ENCODE measurements around the gene CCNT1. TPM values are rescaled to one million over a fixed set of nuclear protein-coding genes. Genes with fewer than 3 reads are reported as not detected.

CCNT1 gene
- total RNA-seq, 1 experiment from 2014 or later: 69.4 TPM

DNA sequence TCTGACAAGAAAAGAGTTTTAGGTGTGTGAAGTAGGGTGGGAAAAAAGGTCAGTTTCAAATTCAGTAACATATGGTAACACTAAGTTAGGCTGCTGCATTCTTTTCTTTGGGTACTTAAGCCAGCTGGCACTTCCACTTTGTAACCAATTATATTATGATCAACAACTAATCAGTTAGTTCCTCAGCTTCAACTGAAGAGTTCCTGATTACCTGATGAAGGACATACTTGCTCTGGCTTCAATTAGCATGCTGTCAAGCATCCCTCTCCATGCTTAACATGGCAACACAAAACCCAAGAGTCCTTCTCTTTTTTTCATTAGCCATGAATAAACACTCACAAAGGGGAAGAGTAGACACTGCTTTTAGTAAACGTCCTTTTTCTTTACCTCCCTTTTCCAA is 27.7 kb downstream of the CCNT1 start:
- Histone ChIP-seq H4K20me1 (ENCODE audit: insufficient read depth) (no peaks in the 10 kb centered on the region; the same call in 1 of the 2 replicates), H3K4me2 (ENCODE audit: low read length) (no peak overlapping the region), H3K79me2 (ENCODE audit: insufficient read depth, low read length) (peaks cover 47% of the 10 kb centered on the region), H3K9ac (ENCODE audit: low read length) (no peak overlapping the region), H2AFZ (ENCODE audit: low read depth, low read length, poor library complexity, severe bottlenecking) (no peak overlapping the region), H3K36me3 (ENCODE audit: control insufficient read depth in 1 of 2, insufficient read depth in 2 of 2, low read length in 2 of 2) (peaks cover 22 to 44% of the 10 kb centered on the region in 2 experiments), H3K27ac (ENCODE audit: low read depth, low read length) (no peak overlapping the region), H3K9me2 (ENCODE audit: insufficient read depth) (no peaks in the 10 kb centered on the region), H3K27me3 (ENCODE audit: insufficient read depth, low read length) (no peaks in the 10 kb centered on the region), H3K9me3 (ENCODE audit: control insufficient read depth in 1 of 2, insufficient read depth in 1 of 2, low read depth in 1 of 2, low read length in 2 of 2) (no peaks in the 10 kb centered on the region), H3K4me3 (replicated peaks in 1 of 2; ENCODE audit: low read depth in 1 of 2, low read length in 2 of 2) (no peak overlapping the region), H3K4me1 (ENCODE audit: control insufficient read depth in 1 of 2, insufficient read depth in 2 of 2, low read length in 2 of 2) (no peaks in the 10 kb centered on the region)
- ChIA-PET CTCF (no interaction called here), RAD21 (ENCODE audit: low non-redundant PET in 1 of 2, low total read pairs in 2 of 2, uncharacterized antibody in 2 of 2, unreplicated experiment in 2 of 2) (no interaction called here), POLR2A (no interaction called here)
- no peak for DNase-seq (ENCODE audit: low read depth, low spot score)
- ATAC-seq: no peak
- intact Hi-C loops (cut with micrococcal nuclease): no loop called here
- TF ChIP-seq ZFX (IDR thresholded peaks at IDR 0.05): no peak
- TF ChIP-seq ZNF274 (IDR thresholded peaks at IDR 0.05; ENCODE audit: low read depth, low read length): no peak
- TF ChIP-seq SRF (IDR thresholded peaks at IDR 0.05; ENCODE audit: low read depth): no peak
- TF ChIP-seq CEBPB (IDR thresholded peaks at IDR 0.05; ENCODE audit: low read depth): no peak
- TF ChIP-seq TCF7L2 (IDR thresholded peaks at IDR 0.05; ENCODE audit: borderline replicate concordance, extremely low read depth, insufficient read depth, insufficient read length): no peak
- TF ChIP-seq, protein P1, sequence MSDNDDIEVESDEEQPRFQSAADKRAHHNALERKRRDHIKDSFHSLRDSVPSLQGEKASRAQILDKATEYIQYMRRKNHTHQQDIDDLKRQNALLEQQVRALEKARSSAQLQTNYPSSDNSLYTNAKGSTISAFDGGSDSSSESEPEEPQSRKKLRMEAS (IDR thresholded peaks at IDR 0.05): no peak
- TF ChIP-seq CBX3 (IDR thresholded peaks at IDR 0.05; ENCODE audit: low read depth): no peak
- no peak for TF ChIP-seq JUND (IDR thresholded peaks at IDR 0.05)
- no peak for TF ChIP-seq SIN3A (IDR thresholded peaks at IDR 0.05; ENCODE audit: low read depth)
- no peak for TF ChIP-seq POLR2AphosphoS5 (IDR thresholded peaks at IDR 0.05; ENCODE audit: low read depth, low read length)
- TF ChIP-seq RAD21 (IDR thresholded peaks at IDR 0.05; ENCODE audit: low read depth): no peak
- TF ChIP-seq EGR1 (IDR thresholded peaks at IDR 0.05; ENCODE audit: low read depth): no peak
- no TSS peak for BruUV-seq (replicated peaks)

DNA sequence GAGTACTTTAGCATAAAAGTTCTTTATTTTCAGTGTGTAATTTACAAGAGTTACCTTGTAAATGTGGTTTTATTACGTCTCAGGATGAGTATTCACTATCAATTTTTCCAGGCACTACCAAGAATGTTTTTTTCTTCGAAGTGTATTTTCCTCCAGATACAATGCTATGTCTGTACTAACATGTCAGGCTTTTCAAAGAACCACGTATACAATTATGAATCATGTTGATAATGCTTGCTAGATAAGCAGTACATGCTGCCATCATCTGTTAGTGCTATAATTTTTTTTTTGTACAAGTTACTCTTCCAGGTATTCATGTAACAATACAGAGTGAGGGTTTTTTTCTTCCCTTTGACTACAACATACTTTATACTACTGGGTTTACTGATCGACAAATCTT is 28.9 kb downstream of the CCNT1 start:
- Histone ChIP-seq H3K9me3 (ENCODE audit: control insufficient read depth in 1 of 2, insufficient read depth in 1 of 2, low read depth in 1 of 2, low read length in 2 of 2) (no peaks in the 10 kb centered on the region), H3K9me2 (ENCODE audit: insufficient read depth) (no peaks in the 10 kb centered on the region), H3K4me1 (ENCODE audit: control insufficient read depth in 1 of 2, insufficient read depth in 2 of 2, low read length in 2 of 2) (peaks cover 0 to 6% of the 10 kb centered on the region in 2 experiments; a peak in 1 of 4 replicates), H3K79me2 (ENCODE audit: insufficient read depth, low read length) (peaks cover 36% of the 10 kb centered on the region), H3K4me2 (ENCODE audit: low read length) (no peak overlapping the region), H3K4me3 (replicated peaks in 1 of 2; ENCODE audit: low read depth in 1 of 2, low read length in 2 of 2) (no peak overlapping the region), H3K27me3 (ENCODE audit: insufficient read depth, low read length) (no peaks in the 10 kb centered on the region), H4K20me1 (ENCODE audit: insufficient read depth) (no peaks in the 10 kb centered on the region; the same call in 1 of the 2 replicates), H3K9ac (ENCODE audit: low read length) (no peak overlapping the region), H2AFZ (ENCODE audit: low read depth, low read length, poor library complexity, severe bottlenecking) (no peak overlapping the region), H3K27ac (ENCODE audit: low read depth, low read length) (no peak overlapping the region), H3K36me3 (ENCODE audit: control insufficient read depth in 1 of 2, insufficient read depth in 2 of 2, low read length in 2 of 2) (peaks cover 10 to 35% of the 10 kb centered on the region in 2 experiments; a peak in 3 of 4 replicates)
- ChIA-PET CTCF (no interaction called here), RAD21 (ENCODE audit: low non-redundant PET in 1 of 2, low total read pairs in 2 of 2, uncharacterized antibody in 2 of 2, unreplicated experiment in 2 of 2) (no interaction called here), POLR2A (no interaction called here)
- no peak for ATAC-seq
- no peak for DNase-seq (ENCODE audit: low read depth, low spot score)
- BruUV-seq (replicated peaks): no TSS peak
- intact Hi-C loops (cut with micrococcal nuclease): no loop called here
- TF ChIP-seq POLR2A (IDR thresholded peaks at IDR 0.05; ENCODE audit: borderline replicate concordance, extremely low read depth, insufficient read depth, insufficient read length) (no peak), ZNF274 (IDR thresholded peaks at IDR 0.05; ENCODE audit: low read depth, low read length) (no peak), REST (IDR thresholded peaks at IDR 0.05; ENCODE audit: low read depth) (no peak), RAD21 (IDR thresholded peaks at IDR 0.05; ENCODE audit: low read depth) (no peak), ELF1 (IDR thresholded peaks at IDR 0.05; ENCODE audit: borderline replicate concordance, low read depth) (no peak), EZH2 (IDR thresholded peaks at IDR 0.05) (no peak), JUND (IDR thresholded peaks at IDR 0.05) (no peak), TCF7L2 (IDR thresholded peaks at IDR 0.05; ENCODE audit: borderline replicate concordance, extremely low read depth, insufficient read depth, insufficient read length) (no peak)
- TF ChIP-seq, protein P1 (IDR thresholded peaks at IDR 0.05): no peak
